ENCODE data around the gene EPHX1.

The EPHX1 gene

DNA sequence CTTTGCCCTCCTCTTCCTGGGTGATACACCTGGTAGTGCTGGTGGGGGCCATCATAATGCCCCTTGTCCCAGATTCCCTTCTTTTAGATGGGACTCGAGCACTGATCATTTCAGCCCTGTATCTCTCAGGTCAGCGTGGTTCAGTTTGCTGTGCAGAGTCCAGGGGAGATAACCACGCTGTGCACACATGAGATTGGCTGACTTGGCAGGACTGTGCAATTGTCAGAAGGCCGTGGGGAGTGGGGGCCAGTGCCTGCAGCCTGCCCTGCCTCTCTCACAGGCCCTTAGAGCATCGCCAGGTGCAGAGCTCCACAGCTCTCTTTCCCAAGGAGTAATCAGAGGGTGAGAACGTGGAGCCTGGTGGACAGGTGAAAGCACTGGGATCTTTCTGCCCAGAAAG, 15.2 kb downstream of the EPHX1 start:
- TF ChIP-seq, protein P1, sequence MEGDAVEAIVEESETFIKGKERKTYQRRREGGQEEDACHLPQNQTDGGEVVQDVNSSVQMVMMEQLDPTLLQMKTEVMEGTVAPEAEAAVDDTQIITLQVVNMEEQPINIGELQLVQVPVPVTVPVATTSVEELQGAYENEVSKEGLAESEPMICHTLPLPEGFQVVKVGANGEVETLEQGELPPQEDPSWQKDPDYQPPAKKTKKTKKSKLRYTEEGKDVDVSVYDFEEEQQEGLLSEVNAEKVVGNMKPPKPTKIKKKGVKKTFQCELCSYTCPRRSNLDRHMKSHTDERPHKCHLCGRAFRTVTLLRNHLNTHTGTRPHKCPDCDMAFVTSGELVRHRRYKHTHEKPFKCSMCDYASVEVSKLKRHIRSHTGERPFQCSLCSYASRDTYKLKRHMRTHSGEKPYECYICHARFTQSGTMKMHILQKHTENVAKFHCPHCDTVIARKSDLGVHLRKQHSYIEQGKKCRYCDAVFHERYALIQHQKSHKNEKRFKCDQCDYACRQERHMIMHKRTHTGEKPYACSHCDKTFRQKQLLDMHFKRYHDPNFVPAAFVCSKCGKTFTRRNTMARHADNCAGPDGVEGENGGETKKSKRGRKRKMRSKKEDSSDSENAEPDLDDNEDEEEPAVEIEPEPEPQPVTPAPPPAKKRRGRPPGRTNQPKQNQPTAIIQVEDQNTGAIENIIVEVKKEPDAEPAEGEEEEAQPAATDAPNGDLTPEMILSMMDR (conservative IDR thresholded peaks at IDR 0.05) = no peak
- H3K27ac ChIP-seq = peak overlapping the region; percentile 40; the same call in 1 of the 2 replicates

- peak overlapping the region; percentile 40; the same call in 1 of the 2 replicates for H3K27ac ChIP-seq
- TF ChIP-seq, protein P1 (conservative IDR thresholded peaks at IDR 0.05) = no peak
These were observed 15.7 kb downstream of the EPHX1 start for GRCh38 chr1:225825607-225826007.

DNA sequence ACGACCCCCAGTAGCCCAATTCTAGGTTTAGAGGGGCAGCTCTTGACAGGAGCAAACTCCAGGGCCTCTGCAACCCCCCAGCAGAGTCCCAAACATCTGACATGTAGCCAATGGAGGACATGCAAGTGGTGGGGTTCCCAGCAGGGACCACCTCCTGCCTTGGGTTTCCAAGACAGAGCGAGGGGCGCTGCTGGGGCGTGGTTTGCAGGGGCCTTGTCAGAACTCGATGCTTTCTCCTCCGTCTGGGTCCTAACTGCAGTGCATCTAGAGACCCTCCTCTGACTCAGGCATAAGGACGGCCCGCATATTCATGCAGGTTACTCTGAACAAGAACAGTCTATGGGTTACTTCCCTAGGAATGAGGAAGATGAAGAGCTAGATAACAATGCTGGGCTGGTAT, 17.2 kb downstream of the EPHX1 start:
- TF ChIP-seq, protein P1 (conservative IDR thresholded peaks at IDR 0.05) = no peak
- no peak overlapping the region for H3K27ac ChIP-seq

DNA sequence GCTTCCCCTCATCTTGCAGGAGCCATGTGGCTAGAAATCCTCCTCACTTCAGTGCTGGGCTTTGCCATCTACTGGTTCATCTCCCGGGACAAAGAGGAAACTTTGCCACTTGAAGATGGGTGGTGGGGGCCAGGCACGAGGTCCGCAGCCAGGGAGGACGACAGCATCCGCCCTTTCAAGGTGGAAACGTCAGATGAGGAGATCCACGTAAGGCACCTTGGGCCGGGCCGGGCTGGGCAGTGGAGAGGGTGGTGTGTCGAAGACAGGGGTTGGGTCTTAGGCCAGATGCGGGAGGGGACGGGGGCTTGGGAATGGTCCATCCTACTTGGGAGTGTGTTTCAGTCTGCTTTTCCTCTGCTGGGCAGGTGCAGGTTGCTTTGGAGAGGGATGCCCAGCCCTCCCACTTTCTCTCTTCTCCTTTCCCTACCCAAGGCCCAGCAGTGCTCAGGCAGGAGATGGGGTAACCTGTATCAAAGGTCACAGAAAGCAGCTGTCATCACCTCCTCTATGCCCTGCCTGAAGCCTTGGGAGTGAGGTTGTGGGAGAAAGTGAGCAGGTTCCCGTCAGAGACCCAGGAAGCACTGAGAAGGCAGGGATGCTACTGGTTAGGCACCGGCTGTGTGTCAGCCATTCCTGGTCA, 18.9 kb downstream of the EPHX1 start:
- TF ChIP-seq, protein P1 (conservative IDR thresholded peaks at IDR 0.05) = no peak

DNA sequence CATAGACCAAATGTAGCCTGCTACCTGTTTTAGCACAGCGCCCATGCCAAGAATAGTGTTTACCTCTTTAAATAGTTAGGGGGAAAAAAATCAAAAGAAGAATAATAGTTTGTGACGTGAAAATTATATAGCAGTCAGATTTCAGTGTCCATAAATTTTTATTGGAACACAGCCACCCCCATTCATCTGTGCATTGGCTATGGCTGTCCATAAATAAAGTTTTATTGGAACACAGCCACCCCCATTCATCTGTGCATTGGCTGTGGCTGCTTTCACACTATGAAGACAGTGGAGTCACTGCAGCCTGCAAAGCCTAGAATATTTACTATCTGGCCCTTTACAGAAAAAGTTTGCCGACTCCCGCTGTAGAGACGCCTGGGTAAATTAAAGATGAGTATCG, 20.9 kb downstream of the EPHX1 start:
- TF ChIP-seq, protein P1 (conservative IDR thresholded peaks at IDR 0.05) = no peak
- H3K27ac ChIP-seq = no peak overlapping the region

More for the DNA sequence above, 18.9 kb downstream of the EPHX1 start:
- H3K27ac ChIP-seq = no peak overlapping the region

GRCh38 chr1:225834417-225835329, 24.7 kb downstream of the EPHX1 start:
- TF ChIP-seq, protein P1 (conservative IDR thresholded peaks at IDR 0.05) = no peak
- H3K27ac ChIP-seq = peak overlapping the region; percentile 66

GRCh38 chr1:225835856-225836255, 25.9 kb downstream of the EPHX1 start:
- H3K27ac ChIP-seq = peak overlapping the region; percentile 66
- TF ChIP-seq, protein P1 (conservative IDR thresholded peaks at IDR 0.05) = no peak

DNA sequence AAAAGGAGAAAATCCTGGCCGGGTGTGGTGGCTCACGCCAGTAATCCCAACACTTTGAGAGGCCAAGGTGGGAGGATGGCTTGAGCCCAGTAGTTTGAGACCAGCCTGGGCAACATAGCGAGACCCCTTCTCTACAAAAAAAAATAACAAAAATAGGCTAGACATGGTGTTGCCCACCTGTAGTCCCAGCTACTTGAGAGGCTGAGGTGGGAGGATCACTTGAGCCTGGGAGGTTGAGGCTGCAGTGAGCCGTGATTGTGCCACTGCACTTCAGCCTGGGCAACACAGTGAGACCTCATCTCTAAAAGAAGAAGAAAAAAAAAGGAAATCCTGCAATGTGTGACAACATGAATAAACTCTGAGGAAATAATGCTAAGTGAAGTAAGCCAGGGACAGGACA, 26.4 kb downstream of the EPHX1 start:
- H3K27ac ChIP-seq = peak overlapping the region; percentile 66

Measured in VCaP (cell line).